ENCODE results near the gene DRC7.

DNA sequence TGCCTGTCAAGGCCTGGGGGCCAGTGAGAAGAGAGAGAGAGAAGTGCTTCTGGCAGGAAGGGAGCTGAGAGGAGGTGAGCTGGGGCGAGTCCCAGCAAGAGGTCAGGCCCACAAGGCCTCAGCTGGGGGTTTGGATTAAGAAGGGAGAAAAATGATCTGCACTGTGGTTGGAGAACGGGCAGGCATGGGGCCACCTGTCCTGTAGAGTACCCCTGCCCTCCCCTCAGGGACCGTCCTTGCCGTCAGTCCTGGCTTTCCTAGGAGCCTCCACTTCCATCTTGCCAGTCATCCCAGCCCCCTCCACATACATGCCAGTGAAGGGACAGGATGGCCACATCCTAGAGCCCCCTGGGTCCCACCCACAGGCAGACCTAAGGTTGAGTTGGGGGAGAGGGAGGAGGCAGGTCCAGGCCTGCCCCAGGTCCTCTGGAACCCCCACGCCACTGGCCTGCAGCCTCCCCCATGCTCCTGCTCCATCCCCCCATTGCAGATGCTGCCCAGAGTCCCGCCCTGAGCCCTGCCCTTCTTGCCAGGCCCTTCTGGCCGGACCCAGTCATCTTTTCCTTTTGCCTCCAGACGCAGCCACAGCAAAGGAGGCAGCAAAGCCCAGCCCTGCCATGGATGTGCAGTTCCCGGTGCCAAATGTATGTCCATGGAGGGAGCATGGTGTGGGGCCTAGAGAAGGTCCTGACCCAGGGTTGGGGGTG is 59.9 kb downstream of the DRC7 start:
- TF ChIP-seq GATA3 (IDR thresholded peaks at IDR 0.05; ENCODE audit: low read depth, low read length) (no peak), GATA2 (IDR thresholded peaks at IDR 0.05; ENCODE audit: low read depth, low read length) (no peak)

All from SH-SY5Y (cell line).